HG03575 (cell line): Measurements from ENCODE around the gene ZDHHC24.

Experiments
- ATAC-seq: cut with Tn5 transposase; IDR thresholded peaks from one replicate; pipeline ENCODE4 v1.9.1; 2021; ENCODE audit not compliant: unreplicated experiment, insufficient number of reproducible peaks, low FRiP score; ENCODE audit errors: extremely low read depth

Gene ZDHHC24

GRCh38 chr11:66524304-66525040, 21.4 kb downstream of the ZDHHC24 start:
- ATAC-seq: no peak

DNA sequence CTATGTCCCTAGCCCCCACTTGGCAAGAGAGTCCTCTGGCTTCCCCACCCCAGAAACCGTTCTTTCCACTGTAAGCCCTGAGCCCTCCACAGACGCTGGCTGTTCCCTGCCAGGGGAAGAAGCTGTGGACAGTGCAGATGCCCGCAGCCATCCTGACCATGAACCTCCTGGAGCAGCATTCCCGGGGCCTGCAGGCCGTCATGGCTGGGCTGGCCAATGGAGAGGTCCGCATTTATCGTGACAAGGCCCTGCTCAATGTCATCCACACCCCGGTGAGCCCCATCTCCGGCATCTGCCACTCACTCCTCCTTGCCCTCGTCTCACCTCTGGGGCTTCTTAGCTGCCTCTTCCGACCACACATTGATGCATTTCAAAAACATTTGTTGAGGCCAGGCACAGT, 22.2 kb downstream of the ZDHHC24 start:
- no peak for ATAC-seq

DNA sequence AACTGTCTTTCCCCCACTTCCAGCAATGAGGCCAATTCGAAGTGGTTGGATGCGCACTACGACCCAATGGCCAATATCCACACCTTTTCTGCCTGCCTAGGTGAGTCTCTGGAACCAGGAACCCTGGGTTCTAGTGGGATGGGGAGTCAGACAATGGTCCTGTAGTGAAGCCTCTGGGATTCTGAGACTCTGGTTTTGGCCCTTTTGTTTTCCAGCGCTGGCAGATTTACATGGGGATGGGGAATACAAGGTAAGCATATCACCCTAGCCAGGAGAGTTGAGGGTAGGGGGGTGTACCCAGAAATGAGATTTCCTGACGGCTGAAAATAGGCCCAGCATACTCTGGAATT, 34.9 kb downstream of the ZDHHC24 start:
- no peak for ATAC-seq

DNA sequence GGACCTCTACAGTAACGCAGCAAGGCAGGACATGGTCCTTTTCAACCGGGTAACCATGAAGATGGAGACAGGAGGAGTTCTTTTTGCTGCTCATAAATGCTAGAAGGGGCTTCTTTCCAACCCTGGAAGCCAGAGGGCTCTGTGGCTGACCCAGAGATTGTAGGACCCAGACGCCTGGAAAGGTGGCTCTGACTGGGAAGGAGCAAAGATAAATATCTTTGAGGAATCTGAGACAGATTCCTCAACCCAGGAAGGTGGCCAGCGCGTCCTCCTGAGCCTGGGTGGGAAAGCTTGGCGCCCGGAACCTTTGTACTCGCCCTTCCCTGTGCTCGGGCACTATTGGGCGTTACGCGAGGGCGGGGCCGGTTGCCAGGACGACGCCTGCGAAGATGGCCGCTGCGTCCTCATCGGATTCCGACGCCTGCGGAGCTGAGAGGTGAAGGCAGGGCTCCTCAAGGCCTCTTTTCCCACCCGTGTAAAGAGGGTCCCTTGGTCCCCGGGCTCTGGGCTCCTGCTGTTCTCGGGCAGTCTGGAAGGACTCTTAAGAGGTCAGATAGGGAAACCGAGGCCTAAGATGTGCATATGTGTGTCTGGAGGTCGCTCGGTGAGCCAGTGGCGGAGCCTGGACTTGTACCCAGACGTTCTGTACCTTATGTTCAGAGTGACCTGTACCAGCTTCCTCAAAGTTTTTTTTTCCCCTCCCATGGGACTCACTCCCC, 35.4 kb downstream of the ZDHHC24 start, which contains the start of gene BBS1:
Gene BBS1, plus strand, starts transcription at position 365 of the 719 bp plus-strand sequence. Its CDS starts 25 bp downstream, at position 390.
- ATAC-seq: no peak

- no peak for ATAC-seq
Observed at GRCh38 chr11:66509131-66509561, 36.7 kb downstream of the ZDHHC24 start.

- no peak for ATAC-seq
Observed at GRCh38 chr11:66505276-66505816, 40.5 kb downstream of the ZDHHC24 start.

GRCh38 chr11:66498506-66498905, 47.3 kb downstream of the ZDHHC24 start:
- no peak for ATAC-seq

- ATAC-seq: no peak
Observed at GRCh38 chr11:66497206-66497605, 48.6 kb downstream of the ZDHHC24 start.

DNA sequence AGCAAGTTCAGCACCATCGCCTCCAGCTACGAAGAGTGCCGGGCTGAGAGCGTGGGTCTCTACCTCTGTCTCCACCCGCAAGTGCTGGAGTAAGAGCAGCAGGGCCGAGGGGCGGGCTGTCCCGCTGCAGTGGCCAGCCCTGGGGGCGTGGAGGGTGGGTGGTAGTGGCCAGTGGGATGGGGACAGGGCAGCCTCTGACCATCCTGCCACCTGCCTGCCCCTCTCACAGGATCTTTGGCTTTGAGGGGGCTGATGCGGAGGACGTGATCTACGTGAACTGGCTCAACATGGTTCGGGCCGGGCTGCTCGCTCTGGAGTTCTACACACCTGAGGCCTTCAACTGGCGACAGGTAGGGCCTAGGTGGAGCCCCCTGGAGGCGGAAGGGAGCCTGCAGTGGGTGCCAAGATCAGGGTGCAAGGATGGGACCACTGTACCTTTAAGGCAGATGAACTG, 50.4 kb downstream of the ZDHHC24 start:
- ATAC-seq: no peak

GRCh38 chr11:66494935-66495334, 50.9 kb downstream of the ZDHHC24 start:
- ATAC-seq: no peak

DNA sequence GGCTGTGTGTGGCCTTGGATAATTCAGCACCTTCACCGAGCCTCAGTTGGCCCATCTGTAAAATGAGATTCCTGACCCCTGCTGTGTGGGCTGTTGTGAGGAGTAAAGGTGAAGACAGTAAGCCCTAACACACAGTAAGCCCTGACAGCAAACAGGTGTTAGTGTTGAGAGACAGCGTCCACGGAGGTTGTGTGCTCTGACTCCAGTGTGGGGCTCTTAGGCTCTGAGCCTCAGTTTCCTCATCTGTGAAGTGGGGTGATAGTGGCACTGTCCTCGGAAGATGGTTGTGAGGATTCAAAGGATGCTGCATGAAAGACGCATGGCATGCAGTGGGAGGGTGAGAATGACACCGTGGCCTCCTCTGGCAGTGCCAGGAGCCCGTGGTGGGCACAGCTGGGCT, 51.4 kb downstream of the ZDHHC24 start:
- ATAC-seq: no peak

- ATAC-seq: no peak
Observed at GRCh38 chr11:66493130-66493529, 52.7 kb downstream of the ZDHHC24 start.

GRCh38 chr11:66492161-66492865, 53.5 kb downstream of the ZDHHC24 start:
- ATAC-seq: no peak

DNA sequence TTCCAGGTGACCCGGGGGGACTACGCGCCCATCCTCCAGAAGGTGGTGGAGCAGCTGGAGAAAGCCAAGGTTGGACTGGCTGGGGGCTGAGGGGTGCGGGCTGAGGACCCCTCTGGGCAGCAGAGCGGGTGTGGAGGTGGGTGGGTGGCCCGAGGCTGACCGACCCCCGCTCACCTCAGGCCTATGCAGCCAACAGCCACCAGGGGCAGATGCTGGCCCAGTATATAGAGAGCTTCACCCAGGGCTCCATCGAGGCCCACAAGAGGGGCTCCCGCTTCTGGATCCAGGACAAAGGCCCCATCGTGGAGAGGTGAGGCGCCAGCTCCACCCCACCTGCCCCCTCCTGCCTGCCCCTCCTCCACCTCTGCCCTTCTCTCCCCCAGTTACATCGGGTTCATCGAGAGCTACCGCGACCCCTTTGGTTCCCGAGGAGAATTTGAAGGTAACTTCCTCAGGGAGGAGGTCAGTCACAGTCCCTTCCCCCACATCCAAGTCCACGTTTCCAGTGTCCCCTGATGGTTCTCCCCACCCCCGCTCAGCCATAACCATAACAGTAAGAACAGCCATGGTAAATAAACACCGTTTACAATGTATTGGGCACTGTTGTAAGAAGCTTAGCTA, 54.4 kb downstream of the ZDHHC24 start:
- ATAC-seq: no peak

- no peak for ATAC-seq
Observed at GRCh38 chr11:66489636-66490035, 56.2 kb downstream of the ZDHHC24 start.

- ATAC-seq: no peak
Observed at GRCh38 chr11:66488957-66489356, 56.9 kb downstream of the ZDHHC24 start.

GRCh38 chr11:66484806-66485380, 61.0 kb downstream of the ZDHHC24 start:
- no peak for ATAC-seq

GRCh38 chr11:66480117-66480938, 65.5 kb downstream of the ZDHHC24 start, which contains the start of gene DPP3:
TSS of gene DPP3 (plus strand) at chr11:66480434. CDS start at chr11:66482201, 1,767 bp downstream.
- peak; percentile 43 for ATAC-seq
